H9 (cell line): Measurements from ENCODE around the gene SMIM41. TPM values are rescaled to one million over a fixed set of nuclear protein-coding genes. Genes with fewer than 3 reads are reported as not detected.

ENCODE experiments used
- DNase-seq: peaks from one replicate; pipeline ENCODE4 v3.0.0-alpha.2; 2017
- H2AFZ ChIP-seq: one replicate; pipeline ENCODE4 v1.6.1; 2013; ENCODE audit warnings: mild to moderate bottlenecking, low read length, control low read depth, moderate library complexity
- H2AK5ac ChIP-seq: 2 replicates; pipeline ENCODE4 v1.6.1; 2013; ENCODE audit warnings: low read length, control low read depth, mixed read lengths; ENCODE audit not compliant: insufficient read length
- H2BK120ac ChIP-seq: one replicate; pipeline ENCODE4 v1.6.1; 2013; ENCODE audit warnings: low read depth, mild to moderate bottlenecking, low read length, control low read depth, inconsistent platforms; ENCODE audit not compliant: poor library complexity, severe bottlenecking
- H2BK12ac ChIP-seq: 2 replicates; pipeline ENCODE4 v1.6.1; 2013; ENCODE audit warnings: low read length, control low read depth, mixed read lengths, low read depth; ENCODE audit not compliant: insufficient read length
- H2BK15ac ChIP-seq: 2 replicates; pipeline ENCODE4 v1.6.1; 2013; ENCODE audit warnings: low read depth, low read length, control low read depth
- H2BK20ac ChIP-seq: one replicate; pipeline ENCODE4 v1.6.1; 2013; ENCODE audit warnings: low read depth, mild to moderate bottlenecking, low read length, control low read depth, inconsistent platforms; ENCODE audit not compliant: poor library complexity, severe bottlenecking
- H2BK5ac ChIP-seq: 2 replicates; pipeline ENCODE4 v1.6.1; 2013; ENCODE audit warnings: low read length, control low read depth, mixed read lengths; ENCODE audit not compliant: insufficient read length
- H3K14ac ChIP-seq: 2 replicates; pipeline ENCODE4 v1.6.1; 2013; ENCODE audit warnings: low read length, control low read depth; ENCODE audit not compliant: insufficient read depth
- H3K18ac ChIP-seq: 2 replicates; pipeline ENCODE4 v1.6.1; 2013; ENCODE audit warnings: low read depth, mild to moderate bottlenecking, mixed read lengths, low read length, control low read depth; ENCODE audit not compliant: insufficient read length
- H3K23ac ChIP-seq: 2 replicates; pipeline ENCODE4 v1.6.1; 2013; ENCODE audit warnings: low read length, control low read depth, mixed read lengths, low read depth; ENCODE audit not compliant: insufficient read length
- H3K23me2 ChIP-seq: 2 replicates; pipeline ENCODE4 v1.6.1; 2013; ENCODE audit warnings: low read depth, mild to moderate bottlenecking, mixed read lengths, low read length, control low read depth; ENCODE audit not compliant: insufficient read length, poor library complexity, severe bottlenecking
- H3K27ac ChIP-seq: 2 replicates; pipeline ENCODE4 v1.5.1; 2013; ENCODE audit warnings: low read length, control low read depth, mixed read lengths, low read depth; ENCODE audit not compliant: insufficient read length
- H3K27me3 ChIP-seq: 2 replicates; pipeline ENCODE4 v1.6.1; 2013; ENCODE audit warnings: low read length, control low read depth, inconsistent platforms; ENCODE audit not compliant: insufficient read depth
- H3K4ac ChIP-seq: 2 replicates; pipeline ENCODE4 v1.6.1; 2013; ENCODE audit warnings: low read depth, mild to moderate bottlenecking, control low read depth, inconsistent platforms, low read length, moderate library complexity
- H3K4me1 ChIP-seq: 2 replicates; pipeline ENCODE4 v1.6.1; 2013; ENCODE audit warnings: low read length, control low read depth, inconsistent platforms; ENCODE audit not compliant: insufficient read depth
- H3K4me2 ChIP-seq: 2 replicates; pipeline ENCODE4 v1.6.1; 2013; ENCODE audit warnings: low read length, control low read depth, mixed read lengths; ENCODE audit not compliant: insufficient read length, insufficient read depth
- H3K56ac ChIP-seq: 2 replicates; pipeline ENCODE4 v1.6.1; 2013; ENCODE audit warnings: low read depth, mild to moderate bottlenecking, mixed read lengths, low read length, control low read depth; ENCODE audit not compliant: insufficient read length
- H3K79me1 ChIP-seq: 2 replicates; pipeline ENCODE4 v1.6.1; 2013; ENCODE audit warnings: low read depth, mild to moderate bottlenecking, moderate library complexity, low read length, control low read depth, inconsistent platforms; ENCODE audit not compliant: insufficient read depth, poor library complexity, severe bottlenecking
- H3K79me2 ChIP-seq: 2 replicates; pipeline ENCODE4 v1.6.1; 2013; ENCODE audit warnings: low read length, control low read depth, inconsistent platforms; ENCODE audit not compliant: insufficient read depth
- H3K9ac ChIP-seq: 2 replicates; pipeline ENCODE4 v1.6.1; 2013; ENCODE audit warnings: low read length, control low read depth, mixed read lengths; ENCODE audit not compliant: insufficient read length; ENCODE audit errors: extremely low read depth
- H3K9me3 ChIP-seq: one replicate; pipeline ENCODE4 v1.6.1; 2013; ENCODE audit warnings: low read depth, low read length, inconsistent platforms; ENCODE audit not compliant: control insufficient read depth
- H3T11ph ChIP-seq: one replicate; pipeline ENCODE4 v1.6.1; 2013; ENCODE audit warnings: mild to moderate bottlenecking, low read length, control low read depth, inconsistent platforms
- H4K20me1 ChIP-seq: one replicate; pipeline ENCODE4 v1.6.1; 2013; ENCODE audit not compliant: control insufficient read depth, insufficient read length, insufficient read depth
- H4K5ac ChIP-seq: 2 replicates; pipeline ENCODE4 v1.6.1; 2013; ENCODE audit warnings: low read depth, mild to moderate bottlenecking, mixed read lengths, low read length, control low read depth; ENCODE audit not compliant: insufficient read length
- H4K8ac ChIP-seq: replicated peaks from 2 replicates; pipeline ENCODE4 v1.6.1; 2013; ENCODE audit warnings: low read length, control low read depth, mixed read lengths, low read depth; ENCODE audit not compliant: insufficient read length
- H4K91ac ChIP-seq: 2 replicates; pipeline ENCODE4 v1.6.1; 2013; ENCODE audit warnings: low read depth, mild to moderate bottlenecking, moderate library complexity, mixed read lengths, low read length, control low read depth; ENCODE audit not compliant: insufficient read length
- H3K27ac Mint-ChIP-seq, 3 experiments: 2 replicates in 2 of 3; 3 replicates in 1 of 3; pipeline ENCODE4 v1.8.0; 2020 to 2021; ENCODE audit warnings: mixed read lengths in 3 of 3, mild to moderate bottlenecking in 1 of 3, moderate library complexity in 1 of 3
- H3K27me3 Mint-ChIP-seq: 2 replicates; pipeline ENCODE4 v1.8.0; 2021; ENCODE audit warnings: low read depth, mild to moderate bottlenecking, moderate library complexity, mixed read lengths
- H3K36me3 Mint-ChIP-seq, 3 experiments: 2 replicates in 2 of 3; 3 replicates in 1 of 3; pipeline ENCODE4 v1.8.0; 2020 to 2021; ENCODE audit warnings: low read depth in 3 of 3, mixed read lengths in 3 of 3; ENCODE audit not compliant: insufficient read depth in 1 of 3
- H3K4me1 Mint-ChIP-seq, 2 experiments: 2 replicates each; pipeline ENCODE4 v1.8.0; 2020; ENCODE audit warnings: mixed read lengths in 2 of 2
- H3K4me3 Mint-ChIP-seq, 2 experiments: 2 replicates in 1 of 2; 3 replicates in 1 of 2; pipeline ENCODE4 v1.8.0; 2020 to 2021; ENCODE audit warnings: mild to moderate bottlenecking in 2 of 2, mixed read lengths in 2 of 2, moderate library complexity in 1 of 2
- H3K9me3 Mint-ChIP-seq, 2 experiments: 2 replicates in 1 of 2; 3 replicates in 1 of 2; pipeline ENCODE4 v1.8.0; 2020; ENCODE audit warnings: mild to moderate bottlenecking in 2 of 2, mixed read lengths in 2 of 2, moderate library complexity in 1 of 2
- CTCF ChIP-seq: fragments of 200-600 bp; sonication (generic); conservative IDR thresholded peaks from 3 replicates; pipeline ENCODE4 v1.8.0; 2021; ENCODE audit warnings: antibody characterized with exemption, mild to moderate bottlenecking
- WGBS: extraction: QIAGEN DNeasy Blood & Tissue Kit; methylation state at CpG from one replicate; pipeline ENCODE4 v1.1.7; 2013; ENCODE audit warnings: missing lambda C conversion rate, low lambda C conversion rate, mixed read lengths; ENCODE audit not compliant: insufficient read length; ENCODE audit errors: extremely low coverage; 5-methylcytosine and 5-hydroxymethylcytosine counted together
- total RNA-seq: library from RNA; stranded (reverse); gene quantifications from 2 replicates; pipeline ENCODE4 v1.2.1, GENCODE V29; 2021

The SMIM41 gene
- total RNA-seq, 1 experiment from 2014 or later, result not detected

DNA sequence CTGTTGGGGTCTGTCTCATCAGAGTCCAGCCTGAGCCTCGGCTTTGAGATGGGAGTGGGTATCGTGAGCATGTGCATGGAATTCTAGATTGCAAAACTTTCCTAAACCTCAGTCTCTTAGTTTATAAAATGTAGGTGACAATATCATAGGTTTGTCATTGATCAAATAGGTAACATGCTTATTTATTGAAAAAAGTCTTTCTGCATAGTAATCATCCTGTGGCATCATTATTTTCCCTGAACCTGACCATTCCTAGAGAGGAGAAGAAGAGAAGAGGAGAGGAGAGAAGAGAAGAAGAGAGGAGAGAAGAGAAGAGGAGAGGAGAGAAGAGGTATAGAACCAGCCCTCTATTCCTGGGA, 4.1 kb downstream of the SMIM41 start:
- DNase-seq, result no peak
- no peak overlapping the region for H2BK120ac ChIP-seq
- no peak overlapping the region for H3K27ac Mint-ChIP-seq
- peaks cover 7% of the 10 kb centered on the region for H3K27me3 Mint-ChIP-seq
- H4K5ac ChIP-seq, result no peak overlapping the region
- no peak overlapping the region for H4K8ac ChIP-seq
- H3K27me3 ChIP-seq, result no peaks in the 10 kb centered on the region
- no peak overlapping the region for H3K23ac ChIP-seq
- H3K4me2 ChIP-seq, result no peak overlapping the region
- H3K23me2 ChIP-seq, result no peaks in the 10 kb centered on the region
- no peak overlapping the region for H3K4me3 Mint-ChIP-seq
- no peak overlapping the region for H3K56ac ChIP-seq
- H3K79me2 ChIP-seq, result no peaks in the 10 kb centered on the region
- no peaks in the 10 kb centered on the region; the same call in 1 of the 2 replicates for H3K4me1 ChIP-seq
- H2BK20ac ChIP-seq, result no peak overlapping the region
- no peak overlapping the region for H2AK5ac ChIP-seq
- H3K9me3 ChIP-seq, result no peaks in the 10 kb centered on the region
- no peaks in the 10 kb centered on the region for H3K9me3 Mint-ChIP-seq
- H3T11ph ChIP-seq, result no peak overlapping the region
- H3K36me3 Mint-ChIP-seq, result peaks cover 0 to 7% (median 0%) of the 10 kb centered on the region in 3 experiments; a peak in 2 of 7 replicates
- H4K91ac ChIP-seq, result no peak overlapping the region
- no peak overlapping the region for H3K18ac ChIP-seq
- no peak overlapping the region for H2BK15ac ChIP-seq
- no CpG with 5 or more reads among the region's 2 CpGs for WGBS
- no peak overlapping the region for H3K14ac ChIP-seq
- H4K20me1 ChIP-seq, result no peaks in the 10 kb centered on the region
- H2BK5ac ChIP-seq, result no peak overlapping the region
- TF ChIP-seq CTCF, result peak; percentile 5; the same call in 1 of the 3 replicates
- no peaks in the 10 kb centered on the region for H3K79me1 ChIP-seq
- no peak overlapping the region for H3K4ac ChIP-seq
- H3K4me1 Mint-ChIP-seq, result peaks cover 13 to 29% of the 10 kb centered on the region in 2 experiments
- no peak overlapping the region for H3K9ac ChIP-seq
- no peak overlapping the region for H2AFZ ChIP-seq
- no peak overlapping the region for H3K27ac ChIP-seq
- no peak overlapping the region for H2BK12ac ChIP-seq
